ENCODE measurements around the gene COL2A1. TPM values are rescaled to one million over a fixed set of nuclear protein-coding genes. Genes with fewer than 3 reads are reported as not detected.

COL2A1 gene
- total and polyA plus RNA-seq, 4 experiments from 2014 or later, result not detected

- no peaks in the 10 kb centered on the region for H3K36me3 Mint-ChIP-seq
- ChIA-PET CTCF (ENCODE audit: partially characterized antibody) (no interaction called here), POLR2A (ENCODE audit: partially characterized antibody) (no interaction called here)
- H3K36me3 ChIP-seq (ENCODE audit: insufficient read depth, low read length), result no peaks in the 10 kb centered on the region
- H3K4me1 Mint-ChIP-seq, result no peaks in the 10 kb centered on the region
- intact Hi-C loops (cut with micrococcal nuclease), result no loop called here
- no peak overlapping the region for H3K27ac Mint-ChIP-seq
- no peak overlapping the region for H3K4me3 Mint-ChIP-seq
- H3K4me1 ChIP-seq (ENCODE audit: insufficient read depth, low read length), result no peaks in the 10 kb centered on the region
- H3K9me3 Mint-ChIP-seq, result no peaks in the 10 kb centered on the region
- DNase-seq, result no peak
- no peak overlapping the region for H3K4me3 ChIP-seq (ENCODE audit: low read length in 2 of 2)
- no peaks in the 10 kb centered on the region for H3K27me3 ChIP-seq (ENCODE audit: insufficient read depth, low read length)
- no peak overlapping the region for H3K27ac ChIP-seq (ENCODE audit: low read depth, low read length)
- no peaks in the 10 kb centered on the region for H3K9me3 ChIP-seq (ENCODE audit: control insufficient read depth in 1 of 2, low read length in 2 of 2)
- H3K27me3 Mint-ChIP-seq, result peaks cover 18 to 19% of the 10 kb centered on the region in 2 donors
These were observed 12.2 kb upstream of the COL2A1 start for GRCh38 chr12:48016373-48017020.

- Histone ChIP-seq H3K27me3 (ENCODE audit: insufficient read depth, low read length) (no peaks in the 10 kb centered on the region), H3K27ac (ENCODE audit: low read depth, low read length) (no peak overlapping the region), H3K4me3 (ENCODE audit: low read length in 2 of 2) (no peak overlapping the region), H3K4me1 (ENCODE audit: insufficient read depth, low read length) (no peaks in the 10 kb centered on the region), H3K36me3 (ENCODE audit: insufficient read depth, low read length) (no peaks in the 10 kb centered on the region), H3K9me3 (ENCODE audit: control insufficient read depth in 1 of 2, low read length in 2 of 2) (no peaks in the 10 kb centered on the region)
- H3K9me3 Mint-ChIP-seq, result no peaks in the 10 kb centered on the region
- intact Hi-C loops (cut with micrococcal nuclease), result no loop called here
- no peak overlapping the region for H3K4me3 Mint-ChIP-seq
- H3K36me3 Mint-ChIP-seq, result no peaks in the 10 kb centered on the region
- no peak for DNase-seq
- ChIA-PET POLR2A (ENCODE audit: partially characterized antibody) (no interaction called here), CTCF (ENCODE audit: partially characterized antibody) (no interaction called here)
- H3K27ac Mint-ChIP-seq, result no peak overlapping the region
- no peaks in the 10 kb centered on the region for H3K4me1 Mint-ChIP-seq
- peaks cover 17 to 24% of the 10 kb centered on the region in 2 donors for H3K27me3 Mint-ChIP-seq
These were observed 11.7 kb upstream of the COL2A1 start for GRCh38 chr12:48015954-48016353.

- H3K27ac Mint-ChIP-seq, result no peak overlapping the region
- POLR2A ChIA-PET (ENCODE audit: partially characterized antibody), result no interaction called here
- H3K9me3 Mint-ChIP-seq, result no peaks in the 10 kb centered on the region
These were observed 10.9 kb upstream of the COL2A1 start for GRCh38 chr12:48015129-48015528.

GRCh38 chr12:48013287-48013686, 9.0 kb upstream of the COL2A1 start:
- peaks cover 8% of the 10 kb centered on the region for H3K27me3 ChIP-seq (ENCODE audit: insufficient read depth, low read length)
- no peak for DNase-seq
- intact Hi-C loops (cut with micrococcal nuclease), result no loop called here
- H3K27ac ChIP-seq (ENCODE audit: low read depth, low read length), result no peak overlapping the region
- peaks cover 22 to 39% of the 10 kb centered on the region in 2 donors for H3K27me3 Mint-ChIP-seq
- no peaks in the 10 kb centered on the region for H3K9me3 Mint-ChIP-seq
- H3K36me3 ChIP-seq (ENCODE audit: insufficient read depth, low read length), result no peaks in the 10 kb centered on the region
- no peaks in the 10 kb centered on the region for H3K4me1 ChIP-seq (ENCODE audit: insufficient read depth, low read length)
- H3K4me3 ChIP-seq (ENCODE audit: low read length in 2 of 2), result no peak overlapping the region
- ChIA-PET POLR2A (ENCODE audit: partially characterized antibody) (no interaction called here), CTCF (ENCODE audit: partially characterized antibody) (no interaction called here)
- H3K9me3 ChIP-seq (ENCODE audit: control insufficient read depth in 1 of 2, low read length in 2 of 2), result no peaks in the 10 kb centered on the region
- H3K36me3 Mint-ChIP-seq, result no peaks in the 10 kb centered on the region
- no peak overlapping the region for H3K27ac Mint-ChIP-seq
- no peak overlapping the region for H3K4me3 Mint-ChIP-seq
- no peaks in the 10 kb centered on the region for H3K4me1 Mint-ChIP-seq

More at GRCh38 chr12:48015129-48015528, 10.9 kb upstream of the COL2A1 start:
- Mint-ChIP-seq H3K4me1 (no peaks in the 10 kb centered on the region), H3K4me3 (no peak overlapping the region), H3K36me3 (no peaks in the 10 kb centered on the region), H3K27me3 (peaks cover 14 to 28% of the 10 kb centered on the region in 2 donors)
- CTCF ChIA-PET (ENCODE audit: partially characterized antibody), result no interaction called here
- Histone ChIP-seq H3K27me3 (ENCODE audit: insufficient read depth, low read length) (no peaks in the 10 kb centered on the region), H3K4me1 (ENCODE audit: insufficient read depth, low read length) (no peaks in the 10 kb centered on the region), H3K27ac (ENCODE audit: low read depth, low read length) (no peak overlapping the region), H3K36me3 (ENCODE audit: insufficient read depth, low read length) (no peaks in the 10 kb centered on the region), H3K9me3 (ENCODE audit: control insufficient read depth in 1 of 2, low read length in 2 of 2) (no peaks in the 10 kb centered on the region), H3K4me3 (ENCODE audit: low read length in 2 of 2) (no peak overlapping the region)
- intact Hi-C loops (cut with micrococcal nuclease), result no loop called here
- DNase-seq, result no peak

- Mint-ChIP-seq H3K27ac (no peak overlapping the region), H3K36me3 (no peaks in the 10 kb centered on the region)
- CTCF ChIA-PET (ENCODE audit: partially characterized antibody), result no interaction called here
These were observed 7.8 kb upstream of the COL2A1 start for GRCh38 chr12:48012070-48012469.

GRCh38 chr12:48010366-48010970, 6.2 kb upstream of the COL2A1 start:
- Histone ChIP-seq H3K27me3 (ENCODE audit: insufficient read depth, low read length) (peaks cover 19% of the 10 kb centered on the region), H3K36me3 (ENCODE audit: insufficient read depth, low read length) (no peaks in the 10 kb centered on the region), H3K27ac (ENCODE audit: low read depth, low read length) (no peak overlapping the region), H3K4me1 (ENCODE audit: insufficient read depth, low read length) (no peaks in the 10 kb centered on the region), H3K9me3 (ENCODE audit: control insufficient read depth in 1 of 2, low read length in 2 of 2) (no peaks in the 10 kb centered on the region), H3K4me3 (ENCODE audit: low read length in 2 of 2) (no peak overlapping the region)
- Mint-ChIP-seq H3K4me1 (peaks cover under 1 to 7% (median 2%) of the 10 kb centered on the region in 4 donors), H3K27ac (no peak overlapping the region), H3K9me3 (peaks cover 0 to 1% (median 0%) of the 10 kb centered on the region in 8 donors), H3K27me3 (peaks cover 37 to 56% of the 10 kb centered on the region in 2 donors), H3K4me3 (no peak overlapping the region), H3K36me3 (no peaks in the 10 kb centered on the region)
- no peak for DNase-seq
- ChIA-PET CTCF (ENCODE audit: partially characterized antibody) (no interaction called here), POLR2A (ENCODE audit: partially characterized antibody) (no interaction called here)
- intact Hi-C loops (cut with micrococcal nuclease), result no loop called here

More at GRCh38 chr12:48012070-48012469, 7.8 kb upstream of the COL2A1 start:
- no peaks in the 10 kb centered on the region for H3K36me3 ChIP-seq (ENCODE audit: insufficient read depth, low read length)
- Mint-ChIP-seq H3K4me1 (no peaks in the 10 kb centered on the region), H3K27me3 (peaks cover 28 to 44% of the 10 kb centered on the region in 2 donors), H3K4me3 (no peak overlapping the region), H3K9me3 (no peaks in the 10 kb centered on the region)
- no peaks in the 10 kb centered on the region for H3K4me1 ChIP-seq (ENCODE audit: insufficient read depth, low read length)
- H3K27me3 ChIP-seq (ENCODE audit: insufficient read depth, low read length), result peaks cover 9% of the 10 kb centered on the region
- intact Hi-C loops (cut with micrococcal nuclease), result no loop called here
- POLR2A ChIA-PET (ENCODE audit: partially characterized antibody), result no interaction called here
- no peak overlapping the region for H3K4me3 ChIP-seq (ENCODE audit: low read length in 2 of 2)
- no peaks in the 10 kb centered on the region for H3K9me3 ChIP-seq (ENCODE audit: control insufficient read depth in 1 of 2, low read length in 2 of 2)
- no peak for DNase-seq
- no peak overlapping the region for H3K27ac ChIP-seq (ENCODE audit: low read depth, low read length)

GRCh38 chr12:48009471-48009870, 5.2 kb upstream of the COL2A1 start:
- intact Hi-C loops (cut with micrococcal nuclease), result no loop called here
- no peaks in the 10 kb centered on the region for H3K36me3 Mint-ChIP-seq
- H3K4me3 Mint-ChIP-seq, result no peak overlapping the region
- Histone ChIP-seq H3K36me3 (ENCODE audit: insufficient read depth, low read length) (no peaks in the 10 kb centered on the region), H3K27me3 (ENCODE audit: insufficient read depth, low read length) (peaks cover 29% of the 10 kb centered on the region), H3K4me3 (ENCODE audit: low read length in 2 of 2) (no peak overlapping the region), H3K4me1 (ENCODE audit: insufficient read depth, low read length) (peaks cover 8% of the 10 kb centered on the region), H3K9me3 (ENCODE audit: control insufficient read depth in 1 of 2, low read length in 2 of 2) (no peaks in the 10 kb centered on the region), H3K27ac (ENCODE audit: low read depth, low read length) (no peak overlapping the region)
- DNase-seq, result peak in 1 of 5 donors; percentile 15
- ChIA-PET CTCF (ENCODE audit: partially characterized antibody) (no interaction called here), POLR2A (ENCODE audit: partially characterized antibody) (no interaction called here)
- H3K9me3 Mint-ChIP-seq, result peaks cover 0 to 2% (median 0%) of the 10 kb centered on the region in 8 donors
- no peak overlapping the region for H3K27ac Mint-ChIP-seq
- H3K27me3 Mint-ChIP-seq, result peaks cover 39 to 52% of the 10 kb centered on the region in 2 donors
- H3K4me1 Mint-ChIP-seq, result peaks cover 3 to 10% (median 6%) of the 10 kb centered on the region in 4 donors
